DND-41 (cell line): ENCODE results near the gene KRT80.

ENCODE experiments used
- ATAC-seq: fragments of 200-7000 bp; cut with Tn5 transposase; 3 replicates; pipeline ENCODE4 v1.9.1; 2021; ENCODE audit warnings: low read depth; ENCODE audit not compliant: insufficient read depth
- DNase-seq: peaks from one replicate; pipeline ENCODE4 v3.0.0-alpha.2; 2020
- H2AFZ ChIP-seq: 2 replicates; pipeline ENCODE4 v1.6.0; 2012; ENCODE audit warnings: low read depth, low read length
- H3K27ac ChIP-seq: 2 replicates; pipeline ENCODE4 v1.5.1; 2012; ENCODE audit warnings: low read length, inconsistent platforms
- H3K27me3 ChIP-seq: fragments of 200-600 bp; sonication (generic); 2 replicates; pipeline ENCODE4 v1.6.0; 2012; ENCODE audit warnings: low read length, mild to moderate bottlenecking, inconsistent platforms; ENCODE audit not compliant: insufficient read depth, poor library complexity
- H3K36me3 ChIP-seq: 2 replicates; pipeline ENCODE4 v1.5.1; 2012; ENCODE audit warnings: low read length, inconsistent platforms; ENCODE audit not compliant: insufficient read depth
- H3K4me1 ChIP-seq: 2 replicates; pipeline ENCODE4 v1.5.1; 2012; ENCODE audit warnings: mild to moderate bottlenecking, low read length; ENCODE audit not compliant: insufficient read depth
- H3K4me2 ChIP-seq: 2 replicates; pipeline ENCODE4 v1.6.0; 2012; ENCODE audit warnings: mild to moderate bottlenecking, moderate library complexity, low read length, inconsistent platforms; ENCODE audit not compliant: insufficient read depth
- H3K4me3 ChIP-seq, 2 experiments: fragments of 200-600 bp in 1 of 2; shearing (Covaris generic) in 1 of 2; 2 replicates each; pipeline ENCODE4 v1.5.1; 2012 to 2016; ENCODE audit warnings: inconsistent platforms in 2 of 2, low read length in 2 of 2, mild to moderate bottlenecking in 2 of 2, low read depth in 1 of 2, moderate library complexity in 1 of 2
- H3K79me2 ChIP-seq: 2 replicates; pipeline ENCODE4 v1.6.0; 2012; ENCODE audit warnings: low read length, inconsistent platforms; ENCODE audit not compliant: insufficient read depth
- H3K9ac ChIP-seq: 2 replicates; pipeline ENCODE4 v1.6.0; 2012; ENCODE audit warnings: low read depth, mild to moderate bottlenecking, inconsistent platforms, low read length, moderate library complexity
- H3K9me3 ChIP-seq: 2 replicates; pipeline ENCODE4 v1.5.1; 2012; ENCODE audit warnings: low read length, moderate library complexity, mild to moderate bottlenecking, inconsistent platforms; ENCODE audit not compliant: insufficient read depth, severe bottlenecking
- H4K20me1 ChIP-seq: 2 replicates; pipeline ENCODE4 v1.6.0; 2012; ENCODE audit warnings: low read length; ENCODE audit not compliant: insufficient read depth
- CTCF ChIP-seq: IDR thresholded peaks from 2 replicates; pipeline ENCODE4 v1.5.1; 2012; ENCODE audit warnings: borderline replicate concordance, low read length, moderate library complexity, mild to moderate bottlenecking; ENCODE audit not compliant: poor library complexity, severe bottlenecking; ENCODE audit errors: extremely low read depth
- EZH2 ChIP-seq: IDR thresholded peaks from 3 replicates; pipeline ENCODE4 v1.6.1; 2012; ENCODE audit warnings: borderline replicate concordance, low read depth, mild to moderate bottlenecking, moderate library complexity, low read length, inconsistent platforms; ENCODE audit not compliant: severe bottlenecking

Gene KRT80

GRCh38 chr12:52185400-52185967 is 6.3 kb downstream of the KRT80 start:
- Histone ChIP-seq H3K4me3 (no peak overlapping the region), H2AFZ (no peak overlapping the region), H3K9me3 (no peaks in the 10 kb centered on the region), H3K4me2 (no peak overlapping the region), H3K27ac (no peak overlapping the region), H3K79me2 (no peaks in the 10 kb centered on the region), H3K4me1 (no peaks in the 10 kb centered on the region), H3K9ac (no peak overlapping the region), H4K20me1 (peaks cover 8% of the 10 kb centered on the region; the same call in 1 of the 2 replicates), H3K27me3 (peaks cover 13% of the 10 kb centered on the region), H3K36me3 (no peaks in the 10 kb centered on the region)
- no peak for DNase-seq
- no peak for ATAC-seq
- TF ChIP-seq CTCF: no peak
- no peak for TF ChIP-seq EZH2

DNA sequence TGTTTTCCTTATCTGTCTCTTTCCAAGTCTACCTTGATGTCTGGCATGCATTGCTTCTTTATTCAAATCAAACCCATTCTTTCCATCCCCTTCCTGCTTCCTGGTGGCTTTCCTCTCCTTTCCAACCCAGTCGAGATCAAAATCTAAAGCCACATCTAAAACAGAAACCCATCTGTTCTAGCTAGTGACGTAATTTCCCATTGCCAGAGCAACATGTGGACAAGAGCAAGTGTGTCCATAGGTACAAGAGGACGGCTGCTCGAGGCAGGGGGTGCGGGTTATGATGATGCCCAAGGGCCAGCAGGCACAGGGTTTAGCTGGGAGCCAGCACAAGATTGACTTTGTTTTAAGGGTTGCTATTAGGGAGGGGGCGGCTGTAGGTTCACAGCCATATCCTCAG is 7.0 kb downstream of the KRT80 start:
- no peak overlapping the region for H3K9ac ChIP-seq
- H4K20me1 ChIP-seq: 0 out of 2 replicates have a peak, but pooled peaks cover 5% of the 10 kb centered on the region
- no peaks in the 10 kb centered on the region for H3K4me1 ChIP-seq
- H3K4me2 ChIP-seq: no peak overlapping the region
- H3K4me3 ChIP-seq: no peak overlapping the region
- H2AFZ ChIP-seq: no peak overlapping the region
- DNase-seq (no peak), ATAC-seq (no peak)
- H3K9me3 ChIP-seq: no peaks in the 10 kb centered on the region
- H3K79me2 ChIP-seq: no peaks in the 10 kb centered on the region
- peaks cover 9% of the 10 kb centered on the region for H3K27me3 ChIP-seq
- H3K36me3 ChIP-seq: no peaks in the 10 kb centered on the region
- no peak overlapping the region for H3K27ac ChIP-seq
- TF ChIP-seq EZH2 (no peak), CTCF (no peak)

- no peaks in the 10 kb centered on the region for H3K79me2 ChIP-seq
- H3K9me3 ChIP-seq: no peaks in the 10 kb centered on the region
- no peak overlapping the region for H3K4me2 ChIP-seq
- H3K9ac ChIP-seq: no peak overlapping the region
- no peaks in the 10 kb centered on the region for H3K36me3 ChIP-seq
- no peak overlapping the region for H3K4me3 ChIP-seq
- no peak for TF ChIP-seq CTCF
- TF ChIP-seq EZH2: no peak
- H3K27ac ChIP-seq: no peak overlapping the region
- H4K20me1 ChIP-seq: 0 out of 2 replicates have a peak, but pooled peaks cover 5% of the 10 kb centered on the region
- H3K27me3 ChIP-seq: peaks cover 11% of the 10 kb centered on the region
- ATAC-seq (no peak), DNase-seq (no peak)
- H3K4me1 ChIP-seq: no peaks in the 10 kb centered on the region
- H2AFZ ChIP-seq: no peak overlapping the region
Measured at GRCh38 chr12:52183971-52184370, 7.8 kb downstream of the KRT80 start.
